Measurements from ENCODE around the gene CEP290.
A peak's percentile ranks its signal among the peaks of the same experiment; 100 is the strongest.

GRCh38 chr12:88111074-88111652, 30.7 kb downstream of the CEP290 start:
- TF ChIP-seq, protein P1, sequence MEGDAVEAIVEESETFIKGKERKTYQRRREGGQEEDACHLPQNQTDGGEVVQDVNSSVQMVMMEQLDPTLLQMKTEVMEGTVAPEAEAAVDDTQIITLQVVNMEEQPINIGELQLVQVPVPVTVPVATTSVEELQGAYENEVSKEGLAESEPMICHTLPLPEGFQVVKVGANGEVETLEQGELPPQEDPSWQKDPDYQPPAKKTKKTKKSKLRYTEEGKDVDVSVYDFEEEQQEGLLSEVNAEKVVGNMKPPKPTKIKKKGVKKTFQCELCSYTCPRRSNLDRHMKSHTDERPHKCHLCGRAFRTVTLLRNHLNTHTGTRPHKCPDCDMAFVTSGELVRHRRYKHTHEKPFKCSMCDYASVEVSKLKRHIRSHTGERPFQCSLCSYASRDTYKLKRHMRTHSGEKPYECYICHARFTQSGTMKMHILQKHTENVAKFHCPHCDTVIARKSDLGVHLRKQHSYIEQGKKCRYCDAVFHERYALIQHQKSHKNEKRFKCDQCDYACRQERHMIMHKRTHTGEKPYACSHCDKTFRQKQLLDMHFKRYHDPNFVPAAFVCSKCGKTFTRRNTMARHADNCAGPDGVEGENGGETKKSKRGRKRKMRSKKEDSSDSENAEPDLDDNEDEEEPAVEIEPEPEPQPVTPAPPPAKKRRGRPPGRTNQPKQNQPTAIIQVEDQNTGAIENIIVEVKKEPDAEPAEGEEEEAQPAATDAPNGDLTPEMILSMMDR (conservative IDR thresholded peaks at IDR 0.05; ENCODE audit: low read depth in 2 of 2), result peak in 1 of 2 experiments; percentile 63; a peak in 3 of 4 replicates
- TF ChIP-seq STAT1 (IDR thresholded peaks at IDR 0.05; ENCODE audit: unreplicated experiment), result no peak
- TF ChIP-seq REST (IDR thresholded peaks at IDR 0.05; ENCODE audit: unreplicated experiment), result no peak

All from GM23338 (cell line).